ENCODE measurements around the gene KIRREL2. TPM values are rescaled to one million over a fixed set of nuclear protein-coding genes. Genes with fewer than 3 reads are reported as not detected.

Gene KIRREL2
- total and polyA plus RNA-seq, 2 experiments from 2014 or later, result 3.6 to 9.9 TPM

GRCh38 chr19:35846038-35846668 lies 10.6 kb upstream of the KIRREL2 start (continued):
- TF ChIP-seq ZNF462 (CRISPR knock-in tag; IDR thresholded peaks at IDR 0.05), result no peak

- peaks cover 28% of the 10 kb centered on the region for H3K27me3 ChIP-seq (ENCODE audit: insufficient read depth)
- no peak for ATAC-seq
These were observed 8.8 kb upstream of the KIRREL2 start for GRCh38 chr19:35847911-35848310.

More at GRCh38 chr19:35847911-35848310, 8.8 kb upstream of the KIRREL2 start:
- no peaks in the 10 kb centered on the region for H3K79me2 ChIP-seq (replicated peaks; ENCODE audit: insufficient read depth)
- no peaks in the 10 kb centered on the region for H3K36me3 ChIP-seq (ENCODE audit: insufficient read depth)
- Mint-ChIP-seq H3K27me3 (ENCODE audit: insufficient read depth, low read depth, poor library complexity) (peaks cover 53% of the 10 kb centered on the region), H3K27ac (no peak overlapping the region), H3K4me1 (peaks cover 30% of the 10 kb centered on the region), H3K9me3 (peaks cover 3% of the 10 kb centered on the region; the same call in 1 of the 3 replicates), H3K4me3 (no peak overlapping the region), H3K36me3 (ENCODE audit: low read depth) (no peaks in the 10 kb centered on the region; the same call in 2 of the 3 replicates)
- no peak overlapping the region for H3K4me2 ChIP-seq
- H4K20me1 ChIP-seq (replicated peaks; ENCODE audit: insufficient read depth), result peaks cover 2% of the 10 kb centered on the region; the same call in 1 of the 2 replicates
- peaks cover 6% of the 10 kb centered on the region for H3K9me2 ChIP-seq (ENCODE audit: insufficient read depth)
- H3K27ac ChIP-seq (ENCODE audit: low read depth), result no peak overlapping the region
- H3K4me3 ChIP-seq, result no peak overlapping the region
- peaks cover 23% of the 10 kb centered on the region for H3K4me1 ChIP-seq (ENCODE audit: insufficient read depth)
- H3F3A ChIP-seq (replicated peaks; ENCODE audit: low read depth), result 0 out of 2 replicates have a peak, but pooled peaks cover 3% of the 10 kb centered on the region
- DNase-seq (ENCODE audit: low spot score), result no peak
- TF ChIP-seq ZNF114 (CRISPR knock-in tag; IDR thresholded peaks at IDR 0.05) (no peak), REST (IDR thresholded peaks at IDR 0.05; ENCODE audit: unreplicated experiment) (no peak), ZNF331 (CRISPR knock-in tag; IDR thresholded peaks at IDR 0.05; ENCODE audit: low read depth) (no peak), ETS1 (IDR thresholded peaks at IDR 0.05) (no peak), STAT1 (IDR thresholded peaks at IDR 0.05; ENCODE audit: unreplicated experiment) (no peak)
- no peak overlapping the region for H2AFZ ChIP-seq
